CD4-positive, alpha-beta T cell treated with Interleukin-17A for 1 hour (primary cell): ENCODE data around the gene IER2.
"Not testable (repeated sequence)": the region's sequence is repeated elsewhere in the genome, so short reads cannot be mapped to it uniquely, and the experiment has no call there.

Experiments
- DNase-seq: peaks from one replicate; pipeline ENCODE4 v3.0.0-alpha.2; 2020

IER2 gene

DNA sequence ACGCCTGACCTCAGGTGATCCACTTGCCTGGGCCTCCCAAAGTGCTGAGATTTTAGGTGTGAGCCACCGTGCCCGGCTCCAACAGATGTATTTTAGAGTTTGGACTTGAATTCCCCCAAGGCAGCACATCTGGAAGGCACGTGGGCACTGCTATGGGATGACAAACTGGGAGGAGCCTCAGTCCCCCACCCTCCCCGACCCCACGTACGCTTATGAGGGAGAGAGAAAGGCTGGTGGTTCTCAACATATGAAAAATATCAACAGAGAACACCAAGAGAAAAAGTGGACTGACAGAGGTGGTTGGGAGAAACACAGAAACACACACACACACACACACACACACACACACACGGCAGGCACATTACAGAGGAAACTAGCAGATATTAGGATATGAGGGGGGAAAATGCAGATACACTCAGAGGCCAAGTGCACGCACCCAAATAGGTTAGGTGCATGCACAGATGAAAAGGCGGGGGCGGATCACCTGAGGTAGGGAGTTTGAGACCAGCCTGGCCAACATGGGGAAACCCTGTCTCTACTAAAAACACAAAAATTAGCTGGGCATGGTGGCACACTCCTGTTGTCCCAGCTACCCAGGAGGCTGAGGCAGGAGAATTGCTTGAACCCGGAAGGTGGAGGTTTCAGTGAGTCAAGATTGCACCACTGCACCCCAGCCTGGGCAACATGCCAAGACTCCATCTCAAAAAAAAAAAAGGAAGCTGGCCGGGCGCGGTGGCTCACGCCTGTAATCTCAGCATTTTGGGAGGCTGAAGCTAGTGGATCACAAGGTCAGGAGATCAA is 3.2 kb upstream of the IER2 start:
- DNase-seq = no peak

DNA sequence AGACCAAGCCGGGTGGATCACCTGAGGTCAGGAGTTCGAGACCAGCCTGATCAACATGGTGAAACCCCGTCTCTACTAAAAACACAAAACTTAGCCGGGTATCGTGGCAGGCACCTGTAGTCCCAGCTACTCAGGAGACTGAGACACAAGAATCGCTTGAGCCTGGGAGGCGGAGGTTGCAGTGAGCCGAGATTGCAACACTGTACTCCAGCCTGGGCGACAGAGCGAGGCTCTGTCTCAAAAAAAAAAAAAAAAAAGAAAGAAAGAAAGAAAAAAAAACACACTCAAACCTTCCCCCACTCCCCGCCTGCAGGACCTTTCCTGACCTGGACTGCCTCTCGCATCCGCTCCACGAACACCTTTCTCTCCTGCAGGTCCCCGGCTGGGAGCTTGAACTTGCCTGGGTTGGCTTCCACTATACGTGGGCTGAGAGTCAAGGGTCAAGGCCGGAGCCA is 1.0 kb upstream of the IER2 start:
- DNase-seq = not testable (repeated sequence)

GRCh38 chr19:13149628-13150186 is 504 bp upstream of the IER2 start:
- no peak for DNase-seq

- peak; percentile 41 for DNase-seq
Measured at GRCh38 chr19:13150931-13151604, 857 bp downstream of the IER2 start.

DNA sequence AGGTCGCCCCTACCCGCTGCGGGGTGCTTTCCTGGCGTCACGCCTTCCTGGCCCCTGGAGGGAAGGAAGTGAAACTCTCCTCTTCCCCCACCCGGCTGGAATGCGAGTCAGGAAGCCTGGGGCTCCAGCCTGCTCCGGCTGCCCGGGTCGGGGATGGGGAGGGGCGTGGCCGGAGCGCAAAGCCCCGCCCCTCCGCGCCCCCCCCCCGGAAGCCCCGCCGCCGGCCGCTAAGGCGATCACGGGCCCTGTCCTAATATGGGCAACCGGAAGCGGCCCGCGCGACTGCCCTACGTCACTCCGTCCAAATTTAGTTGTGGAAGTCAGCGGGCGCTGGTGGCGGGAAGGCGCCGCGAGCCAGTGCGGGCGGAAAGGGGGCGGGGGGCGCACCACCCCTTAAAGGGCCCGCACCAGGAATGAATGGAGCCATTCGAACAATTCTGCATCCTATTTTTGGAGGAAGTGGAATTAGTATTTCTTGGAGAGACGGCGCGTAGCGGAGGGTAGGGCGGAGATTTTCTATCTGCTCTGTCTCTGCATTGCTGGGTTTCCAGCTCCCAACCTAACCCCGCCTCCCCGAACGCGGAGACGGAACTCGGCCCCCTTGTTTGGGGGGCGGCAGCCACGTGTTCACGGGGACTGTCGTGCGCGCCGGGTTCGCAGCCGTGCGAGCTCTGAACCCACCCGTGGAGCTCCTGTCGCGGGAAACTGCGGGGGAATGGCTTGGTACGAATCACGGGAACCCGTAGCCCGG is 1.6 kb downstream of the IER2 start:
- DNase-seq = peak; percentile 97

- DNase-seq = no peak
Measured at GRCh38 chr19:13152356-13152973, 2.3 kb downstream of the IER2 start.

- peak; percentile 99 for DNase-seq
Measured at GRCh38 chr19:13152974-13153568, 2.9 kb downstream of the IER2 start.

GRCh38 chr19:13153569-13154240 is 3.5 kb downstream of the IER2 start:
- no peak for DNase-seq

DNA sequence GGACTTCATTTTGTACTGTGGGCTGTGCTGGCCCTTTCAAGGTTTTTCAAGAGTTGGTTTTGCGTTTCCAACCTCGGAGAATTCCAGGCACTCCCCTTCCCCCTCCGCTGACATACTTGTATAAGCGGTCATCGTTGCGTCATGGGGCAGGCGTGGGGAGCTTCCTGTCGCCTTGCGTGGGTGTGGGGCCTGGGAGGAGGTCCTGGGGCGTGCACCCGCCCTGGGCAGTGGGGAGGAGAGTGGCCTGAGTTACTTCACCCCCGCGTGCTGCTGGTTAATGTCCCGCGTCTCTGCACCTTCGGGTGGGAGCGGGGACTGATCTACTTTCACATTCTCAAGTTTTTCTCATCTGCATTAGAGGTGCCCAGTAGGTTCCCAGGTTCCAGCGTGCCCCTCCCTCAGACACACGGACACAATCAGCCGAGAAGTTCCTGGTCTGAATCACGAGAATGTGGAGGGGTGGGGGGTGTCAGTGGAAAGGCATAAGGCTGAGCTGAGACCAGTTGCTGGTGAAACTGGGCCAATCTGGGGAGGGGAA is 4.1 kb downstream of the IER2 start:
- peak; percentile 60 for DNase-seq

GRCh38 chr19:13154911-13155471 is 4.8 kb downstream of the IER2 start:
- peak; percentile 89 for DNase-seq

GRCh38 chr19:13155472-13156359 is 5.5 kb downstream of the IER2 start:
- DNase-seq = peak; percentile 90

DNA sequence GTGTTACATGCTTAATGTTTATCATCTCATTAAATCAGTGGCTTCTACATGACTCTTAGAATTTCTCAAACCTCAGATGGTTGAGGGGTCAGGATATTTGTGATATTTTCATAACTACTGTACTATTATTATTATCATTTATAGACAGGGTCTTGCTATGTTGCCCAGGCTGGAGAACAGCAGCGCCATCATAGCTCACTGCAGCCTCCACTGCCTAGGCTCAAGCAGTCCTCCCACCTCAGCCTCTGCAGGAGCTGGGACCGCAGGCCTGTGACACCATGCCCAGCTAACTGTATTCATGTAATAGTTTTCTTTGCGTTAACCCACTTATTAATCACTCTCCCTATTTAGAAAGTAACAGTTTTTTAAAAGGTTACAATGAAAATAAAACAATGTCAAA is 9.5 kb downstream of the IER2 start:
- no peak for DNase-seq

- no peak for DNase-seq
Measured at GRCh38 chr19:13160557-13160956, 10.3 kb downstream of the IER2 start.

DNA sequence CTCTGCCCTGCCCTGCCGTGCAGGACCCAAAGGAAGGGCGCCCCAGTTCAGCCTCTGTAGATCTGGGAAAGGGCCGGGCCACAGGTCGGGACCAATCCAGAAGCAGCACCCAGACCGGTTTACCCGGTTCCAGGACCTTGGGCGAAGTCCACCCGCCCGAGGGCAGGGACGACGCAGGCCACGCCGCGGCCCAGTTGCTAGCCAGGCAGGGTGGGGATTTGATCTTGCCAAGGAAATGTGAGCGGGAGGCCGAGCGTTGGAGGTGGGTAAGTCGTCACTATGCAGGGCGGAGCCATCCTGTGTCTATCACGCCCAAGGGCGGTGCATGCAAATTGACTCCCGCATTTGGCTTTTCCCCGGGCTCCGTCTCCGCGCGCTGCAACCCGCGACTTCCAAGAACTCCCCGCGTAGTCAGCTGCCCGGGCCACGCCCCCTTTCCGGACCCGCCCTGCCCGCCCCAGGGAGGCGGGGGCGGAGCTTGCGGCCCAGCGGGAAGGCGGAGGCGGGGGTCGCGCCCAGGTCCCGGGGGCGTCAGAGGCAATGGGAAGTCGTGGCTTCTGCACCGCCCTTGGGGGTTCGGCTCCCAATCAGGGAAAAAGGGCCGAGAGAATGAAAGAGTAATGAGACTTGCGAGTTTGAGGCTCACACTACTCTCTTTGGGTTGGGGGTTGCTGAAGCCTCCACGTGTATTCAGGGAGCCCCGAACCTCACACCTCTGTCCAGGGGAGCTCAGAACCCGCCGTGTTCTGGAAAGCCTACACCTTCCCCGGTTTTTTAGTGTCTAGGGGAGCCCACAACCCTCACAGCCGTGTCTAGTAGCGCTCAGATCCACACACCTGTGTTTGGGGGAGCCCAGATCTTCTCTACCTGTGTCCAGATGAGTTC is 12.8 kb downstream of the IER2 start:
- DNase-seq = peak; percentile 90

DNA sequence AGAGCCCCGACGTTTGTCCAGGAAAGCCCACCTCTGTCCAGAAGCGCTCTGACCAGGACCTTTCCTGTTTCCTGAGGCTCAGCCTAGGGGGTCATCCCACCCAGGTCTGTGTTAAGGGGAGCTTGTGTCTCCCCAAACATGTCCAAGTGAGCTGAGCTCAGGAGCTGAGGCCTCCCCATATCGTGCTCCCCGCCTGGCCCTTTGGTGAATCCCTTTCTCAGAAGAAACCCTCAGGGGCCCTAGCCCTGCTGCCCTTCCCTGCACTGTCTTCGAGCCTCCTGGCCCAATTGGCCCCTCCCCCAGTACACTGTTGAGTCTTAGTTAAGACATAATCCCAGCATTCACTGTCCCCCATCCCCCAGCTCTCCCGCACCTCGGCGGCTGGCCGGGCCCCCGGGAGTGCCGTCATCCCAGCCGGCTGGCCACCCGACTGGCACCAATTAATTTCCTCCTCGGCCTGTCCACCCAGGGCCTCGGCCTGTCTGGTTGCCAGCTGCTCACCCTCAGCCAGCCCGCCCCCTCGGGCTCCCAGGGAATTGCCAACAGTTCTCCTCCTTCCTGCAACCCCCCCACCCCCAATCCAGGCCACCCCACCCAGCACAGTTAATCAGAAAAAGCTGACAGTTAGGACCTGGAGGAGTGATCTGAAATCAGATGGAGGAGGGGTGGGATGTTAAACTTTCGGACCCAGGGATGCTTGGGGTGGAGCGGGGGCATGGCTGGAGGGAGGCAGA is 13.6 kb downstream of the IER2 start:
- DNase-seq = peak; percentile 46

- peak; percentile 57 for DNase-seq
Measured at GRCh38 chr19:13164343-13165161, 14.3 kb downstream of the IER2 start.
